DOHH2 (cell line): Measurements from ENCODE around the gene DENND1B.

ENCODE experiments used
- H3F3A ChIP-seq: fragments of 200-600 bp; sonication (generic), shearing (Covaris generic); 2 replicates; pipeline ENCODE4 v1.6.0; 2016; ENCODE audit warnings: antibody characterized with exemption, mild to moderate bottlenecking; ENCODE audit not compliant: control insufficient read depth, insufficient read depth
- H3K27ac ChIP-seq: fragments of 200-600 bp; sonication (generic); 2 replicates; pipeline ENCODE4 v1.5.1; 2014; ENCODE audit warnings: low read depth, mild to moderate bottlenecking, low read length, moderate library complexity
- H3K27me3 ChIP-seq: fragments of 200-600 bp; sonication (generic); 2 replicates; pipeline ENCODE4 v1.6.1; 2014; ENCODE audit warnings: mild to moderate bottlenecking, low read length, mixed read lengths; ENCODE audit not compliant: control insufficient read depth
- H3K36me3 ChIP-seq: fragments of 200-600 bp; sonication (generic); 2 replicates; pipeline ENCODE4 v1.6.1; 2014; ENCODE audit warnings: mild to moderate bottlenecking, low read length, moderate library complexity, mixed read lengths; ENCODE audit not compliant: control insufficient read depth
- H3K4me1 ChIP-seq: fragments of 200-600 bp; sonication (generic); 2 replicates; pipeline ENCODE4 v1.6.1; 2014; ENCODE audit warnings: mild to moderate bottlenecking, low read length, mixed read lengths; ENCODE audit not compliant: control insufficient read depth
- H3K4me2 ChIP-seq: fragments of 200-600 bp; sonication (generic); 2 replicates; pipeline ENCODE4 v1.6.0; 2014; ENCODE audit warnings: mild to moderate bottlenecking, low read length, moderate library complexity
- H3K4me3 ChIP-seq: fragments of 200-600 bp; sonication (generic); 2 replicates; pipeline ENCODE4 v1.5.1; 2014; ENCODE audit warnings: mild to moderate bottlenecking, low read length, mixed read lengths
- H3K79me2 ChIP-seq: fragments of 200-600 bp; sonication (generic); 2 replicates; pipeline ENCODE4 v1.6.1; 2014; ENCODE audit warnings: mild to moderate bottlenecking, low read length, mixed read lengths; ENCODE audit not compliant: control insufficient read depth
- H3K9me2 ChIP-seq: fragments of 200-600 bp; sonication (generic); replicated peaks from 2 replicates; pipeline ENCODE4 v1.6.1; 2014; ENCODE audit warnings: mild to moderate bottlenecking, low read length, mixed read lengths; ENCODE audit not compliant: control insufficient read depth
- H3K9me3 ChIP-seq: fragments of 200-600 bp; sonication (generic); 2 replicates; pipeline ENCODE4 v1.6.1; 2014; ENCODE audit warnings: antibody characterized with exemption, low read length, mixed read lengths; ENCODE audit not compliant: control insufficient read depth, insufficient read depth
- H4K20me1 ChIP-seq: fragments of 200-600 bp; sonication (generic); 2 replicates; pipeline ENCODE4 v1.6.0; 2014; ENCODE audit warnings: low read depth, mild to moderate bottlenecking, antibody characterized with exemption, low read length, moderate library complexity; ENCODE audit not compliant: control insufficient read depth, insufficient read depth
- CTCF ChIP-seq: fragments of 200-600 bp; sonication (generic); IDR thresholded peaks from one replicate; pipeline ENCODE4 v1.5.1; 2014; ENCODE audit warnings: antibody characterized with exemption, mild to moderate bottlenecking, low read depth, low read length; ENCODE audit not compliant: poor library complexity, severe bottlenecking
- EZH2phosphoT487 ChIP-seq: fragments of 200-600 bp; sonication (generic); IDR thresholded peaks from 2 replicates; pipeline ENCODE4 v1.6.1; 2017; ENCODE audit warnings: borderline replicate concordance, mild to moderate bottlenecking, antibody characterized with exemption, low read length, moderate library complexity, mixed read lengths

DENND1B gene

GRCh38 chr1:197486946-197487345 lies 288.3 kb downstream of the DENND1B start:
- Histone ChIP-seq H3K36me3 (no peaks in the 10 kb centered on the region), H3K4me2 (no peak overlapping the region), H3K4me1 (no peaks in the 10 kb centered on the region), H3F3A (no peaks in the 10 kb centered on the region), H3K27ac (no peak overlapping the region), H3K79me2 (no peaks in the 10 kb centered on the region), H3K27me3 (no peaks in the 10 kb centered on the region), H3K9me3 (no peaks in the 10 kb centered on the region), H4K20me1 (no peaks in the 10 kb centered on the region), H3K9me2 (no peaks in the 10 kb centered on the region), H3K4me3 (no peak overlapping the region)
- TF ChIP-seq CTCF = no peak
- no peak for TF ChIP-seq EZH2phosphoT487

GRCh38 chr1:197485790-197486189 lies 289.5 kb downstream of the DENND1B start:
- no peak overlapping the region for H3K4me2 ChIP-seq
- H3K9me2 ChIP-seq = no peaks in the 10 kb centered on the region
- no peak overlapping the region for H3K27ac ChIP-seq
- no peaks in the 10 kb centered on the region for H3K9me3 ChIP-seq
- no peak for TF ChIP-seq EZH2phosphoT487
- TF ChIP-seq CTCF = no peak
- no peak overlapping the region for H3K4me3 ChIP-seq
- no peaks in the 10 kb centered on the region for H3K79me2 ChIP-seq
- H3K36me3 ChIP-seq = no peaks in the 10 kb centered on the region
- H4K20me1 ChIP-seq = no peaks in the 10 kb centered on the region
- H3K27me3 ChIP-seq = no peaks in the 10 kb centered on the region
- H3F3A ChIP-seq = no peaks in the 10 kb centered on the region
- H3K4me1 ChIP-seq = no peaks in the 10 kb centered on the region

GRCh38 chr1:197481101-197481500 lies 294.2 kb downstream of the DENND1B start:
- H3K79me2 ChIP-seq = no peaks in the 10 kb centered on the region
- no peaks in the 10 kb centered on the region for H3K36me3 ChIP-seq
- TF ChIP-seq EZH2phosphoT487 (no peak), CTCF (no peak)
- no peaks in the 10 kb centered on the region for H3K9me2 ChIP-seq
- H3K27me3 ChIP-seq = no peaks in the 10 kb centered on the region
- H3K4me1 ChIP-seq = no peaks in the 10 kb centered on the region
- H3F3A ChIP-seq = no peaks in the 10 kb centered on the region
- H3K4me2 ChIP-seq = no peak overlapping the region
- no peaks in the 10 kb centered on the region for H4K20me1 ChIP-seq
- no peaks in the 10 kb centered on the region for H3K9me3 ChIP-seq
- H3K4me3 ChIP-seq = no peak overlapping the region
- no peak overlapping the region for H3K27ac ChIP-seq

- Histone ChIP-seq H3K4me3 (no peak overlapping the region), H3K79me2 (no peaks in the 10 kb centered on the region), H4K20me1 (no peaks in the 10 kb centered on the region), H3K36me3 (no peaks in the 10 kb centered on the region), H3K27ac (no peak overlapping the region), H3K27me3 (no peaks in the 10 kb centered on the region), H3K4me1 (no peaks in the 10 kb centered on the region), H3K9me3 (no peaks in the 10 kb centered on the region), H3K4me2 (no peak overlapping the region), H3F3A (no peaks in the 10 kb centered on the region), H3K9me2 (no peaks in the 10 kb centered on the region)
- TF ChIP-seq EZH2phosphoT487 (no peak), CTCF (no peak)
Measured at GRCh38 chr1:197480446-197480845, 294.8 kb downstream of the DENND1B start.
